Endothelial cell of umbilical vein (primary cell): Measurements from ENCODE around the gene MXD4. TPM values are rescaled to one million over a fixed set of nuclear protein-coding genes. Genes with fewer than 3 reads are reported as not detected.

Experiments
- BruUV-seq: library from RNA; stranded (reverse); fragments of 400-500 nt; replicated peaks from 2 replicates; lab custom pipeline; 2021; lab: Mats Ljungman, UMichigan
- CTCF ChIA-PET: fragments of 300-600, 350-600 bp; sonication (Branson Sonifier 250); formaldehyde crosslinking; loops from one replicate; lab custom pipeline; 2021; ENCODE audit warnings: antibody characterized with exemption, inconsistent platforms; lab: Charles Lee
- POLR2A ChIA-PET: fragments of 300-600, 350-600 bp; sonication (Branson Sonifier 250); formaldehyde crosslinking; loops from one replicate; lab custom pipeline; 2021; ENCODE audit warnings: antibody characterized with exemption, inconsistent platforms; lab: Charles Lee
- DNase-seq: peaks from one replicate; pipeline ENCODE4 v3.0.0-alpha.2; 2011; ENCODE audit warnings: low read depth, low spot score
- FAIRE-seq: peaks from 2 replicates; lab custom pipeline; 2011; peaks lifted over from hg19 to GRCh38; lab: Jason Lieb, UNC
- H2AFZ ChIP-seq: 2 replicates; pipeline ENCODE4 v1.6.0; 2012; ENCODE audit warnings: low read depth, low read length, control low read depth, inconsistent platforms
- H3K27ac ChIP-seq: 2 replicates; pipeline ENCODE4 v1.5.1; 2011; ENCODE audit warnings: low read depth, mild to moderate bottlenecking, control low read depth, low read length, moderate library complexity; ENCODE audit not compliant: insufficient read depth
- H3K27me3 ChIP-seq, 2 experiments: 2 replicates each; pipeline versions ENCODE4 v1.6.0 to v1.6.1; 2011; ENCODE audit warnings: low read length in 2 of 2, mixed read lengths in 1 of 2; ENCODE audit not compliant: control insufficient read depth in 2 of 2, insufficient read depth in 2 of 2
- H3K36me3 ChIP-seq, 2 experiments: 2 replicates in 1 of 2; 3 replicates in 1 of 2; pipeline ENCODE4 v1.5.1; 2011; ENCODE audit warnings: low read length in 2 of 2, mild to moderate bottlenecking in 1 of 2, moderate library complexity in 1 of 2; ENCODE audit not compliant: control insufficient read depth in 2 of 2, insufficient read depth in 2 of 2; ENCODE audit errors: extremely low read depth in 1 of 2
- H3K4me1 ChIP-seq: 3 replicates; pipeline ENCODE4 v1.5.1; 2011; ENCODE audit warnings: mild to moderate bottlenecking, low read length; ENCODE audit not compliant: control insufficient read depth, insufficient read depth; ENCODE audit errors: extremely low read depth
- H3K4me2 ChIP-seq: 2 replicates; pipeline ENCODE4 v1.6.1; 2011; ENCODE audit warnings: low read length, control low read depth, mixed read lengths; ENCODE audit not compliant: insufficient read depth
- H3K4me3 ChIP-seq, 3 experiments: fragments of 200-600 bp in 1 of 3; sonication (generic), shearing (Covaris generic) in 1 of 3; replicated peaks in 1 of 3; 2 replicates each; pipeline ENCODE4 v1.5.1; 2011 to 2016; ENCODE audit warnings: control low read depth in 3 of 3, low read length in 3 of 3, mild to moderate bottlenecking in 2 of 3, inconsistent platforms in 1 of 3, low read depth in 1 of 3, moderate library complexity in 1 of 3; ENCODE audit not compliant: insufficient read depth in 1 of 3
- H3K79me2 ChIP-seq: 2 replicates; pipeline ENCODE4 v1.6.0; 2012; ENCODE audit warnings: low read length, inconsistent platforms; ENCODE audit not compliant: control insufficient read depth, insufficient read depth
- H3K9ac ChIP-seq: replicated peaks from 2 replicates; pipeline ENCODE3; 2011; ENCODE audit warnings: low read length, control low read depth; ENCODE audit not compliant: insufficient read depth; ENCODE audit errors: extremely low read depth
- H3K9me1 ChIP-seq: replicated peaks from 3 replicates; pipeline ENCODE4 v1.6.0; 2011; ENCODE audit warnings: mild to moderate bottlenecking, low read length; ENCODE audit not compliant: control insufficient read depth, insufficient read depth; ENCODE audit errors: extremely low read depth
- H3K9me3 ChIP-seq: replicated peaks from 2 replicates; pipeline ENCODE4 v1.5.1; 2012; ENCODE audit warnings: low read length, inconsistent platforms; ENCODE audit not compliant: control insufficient read depth, insufficient read depth
- H4K20me1 ChIP-seq: replicated peaks from 2 replicates; pipeline ENCODE3; 2011; ENCODE audit warnings: mild to moderate bottlenecking, low read length; ENCODE audit not compliant: control insufficient read depth, insufficient read depth; ENCODE audit errors: extremely low read depth
- CTCF ChIP-seq, 2 donors: IDR thresholded peaks; 1 replicate in 1 of 2; 2 replicates in 1 of 2; pipeline ENCODE4 v1.5.1; 2011; ENCODE audit warnings: low read length in 2 of 2, mild to moderate bottlenecking in 2 of 2, moderate library complexity in 2 of 2, control low read depth in 1 of 2, inconsistent platforms in 1 of 2, low read depth in 1 of 2; ENCODE audit not compliant: insufficient read depth in 1 of 2; ENCODE audit errors: extremely low read depth in 1 of 2
- EZH2 ChIP-seq: IDR thresholded peaks from 2 replicates; pipeline ENCODE4 v1.6.1; 2012; ENCODE audit warnings: borderline replicate concordance, low read depth, mild to moderate bottlenecking, moderate library complexity, low read length, inconsistent platforms; ENCODE audit not compliant: severe bottlenecking
- FOS ChIP-seq: IDR thresholded peaks from 2 replicates; pipeline ENCODE4 v1.6.1; 2011; ENCODE audit warnings: mild to moderate bottlenecking, low read length, moderate library complexity, borderline replicate concordance; ENCODE audit not compliant: insufficient read depth
- GATA2 ChIP-seq: IDR thresholded peaks from 2 replicates; pipeline ENCODE4 v1.7.0; 2011; ENCODE audit warnings: low read depth, mild to moderate bottlenecking, moderate library complexity, mixed read lengths, low read length; ENCODE audit not compliant: insufficient read length, insufficient read depth
- JUN ChIP-seq: IDR thresholded peaks from 2 replicates; pipeline ENCODE4 v1.6.1; 2011; ENCODE audit warnings: borderline replicate concordance, low read depth; ENCODE audit not compliant: insufficient read length, insufficient read depth
- MAX ChIP-seq: IDR thresholded peaks from 2 replicates; pipeline ENCODE4 v1.6.1; 2011; ENCODE audit not compliant: insufficient read depth, insufficient read length
- MYC ChIP-seq: IDR thresholded peaks from one replicate; pipeline ENCODE4 v1.6.1; 2011; ENCODE audit warnings: mild to moderate bottlenecking, low read depth, low read length
- POLR2A ChIP-seq: IDR thresholded peaks from 2 replicates; pipeline ENCODE4 v1.6.1; 2012; ENCODE audit warnings: low read depth, mild to moderate bottlenecking, control low read depth, low read length
- POLR2AphosphoS5 ChIP-seq: IDR thresholded peaks from 2 replicates; pipeline ENCODE4 v1.6.1; 2012; ENCODE audit warnings: low read depth, mild to moderate bottlenecking, control low read depth, low read length, moderate library complexity; ENCODE audit not compliant: insufficient read depth
- dilution Hi-C: fragments of 300-500 bp; cut with MboI; formaldehyde crosslinking; loops from one replicate; pipeline ENCODE4 v1.15.0; 2019; ENCODE audit warnings: low sequenced_read_pairs; ENCODE audit not compliant: extremely low pct_ligation_motif_present
- intact Hi-C: fragments of 100-400 bp; cut with micrococcal nuclease; formaldehyde crosslinking; loops from one replicate; pipeline ENCODE4 v1.10.0; 2022
- polyA plus RNA-seq, 4 experiments: library from polyadenylated mRNA; depleted of rRNA in 3 of 4; stranded (reverse) in 3 of 4; unstranded in 1 of 4; fragments of >200 nt; gene quantifications; 2 replicates each; pipeline versions ENCODE4 v1.2.1 to v1.2.3, GENCODE V29; 2011 to 2012; ENCODE audit warnings: missing spikeins in 1 of 4
- total RNA-seq: library from RNA; stranded (reverse); gene quantifications from 2 replicates; pipeline ENCODE4 v1.2.3, GENCODE V29; 2021

Gene MXD4
- total and polyA plus RNA-seq, 2 donors (not counting 3 experiments of a cell fraction or from before 2014, with no cell fraction given): 62.7 to 74.1 TPM

- H3K9me3 ChIP-seq: no peaks in the 10 kb centered on the region
These were observed 11.4 kb downstream of the MXD4 start for GRCh38 chr4:2250357-2251072.

GRCh38 chr4:2249526-2250356, 12.2 kb downstream of the MXD4 start:
- Histone ChIP-seq H2AFZ (no peak overlapping the region), H3K36me3 (peaks cover 2 to 34% of the 10 kb centered on the region in 2 experiments), H3K79me2 (no peaks in the 10 kb centered on the region), H3K9me1 (no peaks in the 10 kb centered on the region), H3K9me3 (no peaks in the 10 kb centered on the region), H3K4me3 (no peak overlapping the region), H3K9ac (no peak overlapping the region), H3K27me3 (no peaks in the 10 kb centered on the region), H3K4me1 (no peaks in the 10 kb centered on the region), H3K27ac (no peak overlapping the region), H4K20me1 (no peaks in the 10 kb centered on the region), H3K4me2 (no peak overlapping the region)
- no TSS peak for BruUV-seq
- dilution Hi-C loops (no loop called here), intact Hi-C loops (no loop called here)
- POLR2A ChIA-PET: interaction anchor here (0.5 kb wide), 1 partner anchor 27 kb away, joined by 4 read pairs; no protein-coding TSS in a partner anchor
- CTCF ChIA-PET: interaction anchor here (1.0 to 1.5 kb wide), 3 partner anchors 8 to 192 kb away, joined by 3 to 4 read pairs (median 3); no protein-coding TSS in a partner anchor
- DNase-seq: no peak
- TF ChIP-seq MAX (no peak), JUN (no peak), POLR2AphosphoS5 (no peak), POLR2A (no peak), FOS (no peak), GATA2 (no peak), EZH2 (no peak), CTCF (IDR thresholded peaks at IDR 0.05; ENCODE audit: extremely low read depth in 1 of 2, insufficient read depth in 1 of 2, low read depth in 1 of 2, low read length in 2 of 2) (no peak), MYC (no peak)
- FAIRE-seq: no peak

More at GRCh38 chr4:2250357-2251072, 11.4 kb downstream of the MXD4 start:
- no peaks in the 10 kb centered on the region for H3K27me3 ChIP-seq
- no peaks in the 10 kb centered on the region for H3K4me1 ChIP-seq
- FAIRE-seq: no peak
- H3K36me3 ChIP-seq: peaks cover 2 to 39% of the 10 kb centered on the region in 2 experiments
- H3K27ac ChIP-seq: no peak overlapping the region
- no peak for DNase-seq
- H3K79me2 ChIP-seq: no peaks in the 10 kb centered on the region
- no peak overlapping the region for H3K4me2 ChIP-seq
- no peak overlapping the region for H3K9ac ChIP-seq
- BruUV-seq: no TSS peak
- intact Hi-C loops: no loop called here
- no peak overlapping the region for H3K4me3 ChIP-seq
- CTCF ChIA-PET: interaction anchor here (1.4 kb wide), 1 partner anchor 191 kb away, joined by 3 read pairs; no protein-coding TSS in a partner anchor
- no peaks in the 10 kb centered on the region for H4K20me1 ChIP-seq
- POLR2A ChIA-PET: interaction anchor here (0.5 kb wide), 1 partner anchor 28 kb away, joined by 4 read pairs; no protein-coding TSS in a partner anchor
- TF ChIP-seq POLR2A: no peak
- no peak for TF ChIP-seq FOS
- TF ChIP-seq EZH2: no peak
- H2AFZ ChIP-seq: no peak overlapping the region
- no peaks in the 10 kb centered on the region for H3K9me1 ChIP-seq
- dilution Hi-C loops: no loop called here
